Ascending aorta (tissue), 2 donors: ENCODE data around the gene STOX1. TPM values are rescaled to one million over a fixed set of nuclear protein-coding genes. Genes with fewer than 3 reads are reported as not detected.

Source experiments
- DNase-seq, 2 donors: peaks; one replicate each; pipeline ENCODE4 v3.0.0-alpha.2; 2019; ENCODE audit warnings: low spot score in 2 of 2
- H3K27ac ChIP-seq, 2 donors: fragments of 200-600 bp; sonication (generic); one replicate each; pipeline ENCODE4 v1.5.1; 2016 to 2017; ENCODE audit warnings: mild to moderate bottlenecking in 1 of 2
- H3K27me3 ChIP-seq: fragments of 200-600 bp; sonication (generic); one replicate; pipeline ENCODE4 v1.5.1; 2017
- H3K36me3 ChIP-seq, 2 donors: fragments of 200-600 bp; sonication (generic); one replicate each; pipeline ENCODE4 v1.5.1; 2016
- H3K4me1 ChIP-seq, 2 donors: fragments of 200-600 bp; sonication (generic); one replicate each; pipeline ENCODE4 v1.5.1; 2016 to 2017; ENCODE audit warnings: mild to moderate bottlenecking in 1 of 2
- H3K4me3 ChIP-seq, 2 donors: fragments of 200-600 bp; sonication (generic); one replicate each; pipeline ENCODE4 v1.5.1; 2016 to 2017; ENCODE audit warnings: mild to moderate bottlenecking in 1 of 2
- H3K9me3 ChIP-seq, 2 donors: fragments of 200-600 bp; sonication (generic); one replicate each; pipeline ENCODE4 v1.5.1; 2016
- intact Hi-C: fragments of 100-400 bp; cut with DNase I; formaldehyde crosslinking; loops from one replicate; pipeline ENCODE4 v1.15.1; 2023
- total RNA-seq: library from RNA; depleted of rRNA; stranded (reverse); fragments of >200 nt; gene quantifications from one replicate; pipeline ENCODE4 v1.1.0, GENCODE V29; 2016
- TF ChIP-seq, protein P1 (sequence below), 3 experiments: fragments of 200-600 bp in 2 of 3; fragments of 450-650 bp in 1 of 3; sonication (generic) in 2 of 3; IDR thresholded peaks; one replicate each; pipeline ENCODE4 v1.5.1; 2016 to 2019; ENCODE audit warnings: antibody characterized with exemption in 3 of 3, mild to moderate bottlenecking in 1 of 3, moderate library complexity in 1 of 3

The STOX1 gene
- total RNA-seq, 1 donor from 2014 or later: 0.11 TPM

GRCh38 chr10:68879628-68880027, 52.3 kb downstream of the STOX1 start:
- TF ChIP-seq, protein P1, sequence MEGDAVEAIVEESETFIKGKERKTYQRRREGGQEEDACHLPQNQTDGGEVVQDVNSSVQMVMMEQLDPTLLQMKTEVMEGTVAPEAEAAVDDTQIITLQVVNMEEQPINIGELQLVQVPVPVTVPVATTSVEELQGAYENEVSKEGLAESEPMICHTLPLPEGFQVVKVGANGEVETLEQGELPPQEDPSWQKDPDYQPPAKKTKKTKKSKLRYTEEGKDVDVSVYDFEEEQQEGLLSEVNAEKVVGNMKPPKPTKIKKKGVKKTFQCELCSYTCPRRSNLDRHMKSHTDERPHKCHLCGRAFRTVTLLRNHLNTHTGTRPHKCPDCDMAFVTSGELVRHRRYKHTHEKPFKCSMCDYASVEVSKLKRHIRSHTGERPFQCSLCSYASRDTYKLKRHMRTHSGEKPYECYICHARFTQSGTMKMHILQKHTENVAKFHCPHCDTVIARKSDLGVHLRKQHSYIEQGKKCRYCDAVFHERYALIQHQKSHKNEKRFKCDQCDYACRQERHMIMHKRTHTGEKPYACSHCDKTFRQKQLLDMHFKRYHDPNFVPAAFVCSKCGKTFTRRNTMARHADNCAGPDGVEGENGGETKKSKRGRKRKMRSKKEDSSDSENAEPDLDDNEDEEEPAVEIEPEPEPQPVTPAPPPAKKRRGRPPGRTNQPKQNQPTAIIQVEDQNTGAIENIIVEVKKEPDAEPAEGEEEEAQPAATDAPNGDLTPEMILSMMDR (IDR thresholded peaks at IDR 0.05): no peak
- intact Hi-C loops: no loop called here
- Histone ChIP-seq H3K27me3 (no peaks in the 10 kb centered on the region), H3K9me3 (no peaks in the 10 kb centered on the region), H3K4me1 (no peaks in the 10 kb centered on the region), H3K36me3 (no peaks in the 10 kb centered on the region), H3K27ac (no peak overlapping the region), H3K4me3 (no peak overlapping the region)
- DNase-seq: no peak

DNA sequence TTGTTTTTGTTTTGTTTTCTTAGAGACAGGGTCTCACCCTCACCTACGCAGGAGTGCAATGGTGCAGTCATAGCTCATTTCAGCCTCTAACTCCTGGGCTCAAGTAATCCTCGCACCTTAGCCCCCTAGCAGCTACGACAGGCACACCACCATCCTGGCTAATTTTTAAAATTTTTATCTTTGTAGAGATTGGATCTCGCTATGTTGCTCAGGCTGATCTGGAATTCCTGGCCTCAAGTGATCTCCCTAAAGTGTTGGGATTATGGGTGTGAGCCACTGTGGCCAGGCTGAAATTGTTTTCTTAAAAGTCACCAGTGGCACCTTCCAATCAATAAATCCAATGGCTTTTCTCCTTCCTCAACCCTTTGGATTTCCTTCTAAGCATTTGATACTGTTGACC, 52.9 kb downstream of the STOX1 start:
- intact Hi-C loops: no loop called here
- H3K9me3 ChIP-seq: no peaks in the 10 kb centered on the region
- TF ChIP-seq, protein P1 (IDR thresholded peaks at IDR 0.05): no peak
- no peak for DNase-seq
- H3K4me1 ChIP-seq: no peaks in the 10 kb centered on the region
- no peaks in the 10 kb centered on the region for H3K36me3 ChIP-seq
- no peak overlapping the region for H3K4me3 ChIP-seq
- H3K27ac ChIP-seq: no peak overlapping the region
- no peaks in the 10 kb centered on the region for H3K27me3 ChIP-seq

GRCh38 chr10:68895041-68895440, 67.7 kb downstream of the STOX1 start:
- H3K9me3 ChIP-seq: no peaks in the 10 kb centered on the region
- TF ChIP-seq, protein P1 (IDR thresholded peaks at IDR 0.05): no peak
- intact Hi-C loops: loop anchor here (5.0 kb wide), 2 partner anchors 103 to 828 kb away; no protein-coding TSS in a partner anchor

GRCh38 chr10:68897336-68897741, 70.0 kb downstream of the STOX1 start:
- Histone ChIP-seq H3K9me3 (no peaks in the 10 kb centered on the region), H3K36me3 (no peaks in the 10 kb centered on the region), H3K27ac (no peak overlapping the region), H3K4me3 (no peak overlapping the region), H3K4me1 (peaks cover 0 to 2% of the 10 kb centered on the region in 2 donors), H3K27me3 (no peaks in the 10 kb centered on the region)
- intact Hi-C loops: loop anchor here (5.0 kb wide), 2 partner anchors 105 to 830 kb away; no protein-coding TSS in a partner anchor
- TF ChIP-seq, protein P1 (IDR thresholded peaks at IDR 0.05): peak; percentile 31 to 51 (median 37)
- no peak for DNase-seq

More at GRCh38 chr10:68895041-68895440, 67.7 kb downstream of the STOX1 start:
- no peak for DNase-seq
- Histone ChIP-seq H3K36me3 (no peaks in the 10 kb centered on the region), H3K4me1 (peaks cover 0 to 2% of the 10 kb centered on the region in 2 donors), H3K27me3 (no peaks in the 10 kb centered on the region), H3K27ac (no peak overlapping the region), H3K4me3 (no peak overlapping the region)

DNA sequence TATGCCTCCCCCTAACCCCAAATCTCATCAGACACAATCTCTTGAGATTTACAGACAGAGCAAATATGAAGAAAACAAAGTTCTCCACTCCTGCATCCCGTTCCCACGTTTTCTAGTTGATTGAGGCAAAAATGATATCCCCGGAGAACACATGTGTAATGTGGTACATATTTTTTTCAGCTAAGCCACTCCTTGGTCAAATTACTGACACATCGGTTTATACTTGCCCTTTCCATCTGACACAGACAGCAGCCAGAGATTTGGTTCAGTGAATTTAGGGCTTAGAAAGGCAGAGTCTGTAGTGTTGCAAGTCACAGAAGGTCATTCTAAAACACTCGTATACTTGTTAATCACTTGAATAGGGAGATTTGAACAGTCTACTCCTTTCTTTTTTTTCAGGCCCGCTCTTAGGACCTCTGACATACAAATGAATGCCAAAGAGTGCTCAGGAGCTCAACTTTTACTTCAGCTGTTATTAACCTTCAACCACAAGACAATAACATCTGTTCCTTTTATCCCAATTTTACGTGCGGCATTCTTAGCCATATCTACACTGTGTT, 71.9 kb downstream of the STOX1 start:
- H3K27ac ChIP-seq: peak overlapping the region in 1 of 2 donors; percentile 100
- intact Hi-C loops: loop anchor here (5.0 kb wide), 2 partner anchors 107 to 832 kb away; no protein-coding TSS in a partner anchor

More for the DNA sequence above, 71.9 kb downstream of the STOX1 start:
- H3K36me3 ChIP-seq: no peaks in the 10 kb centered on the region
- TF ChIP-seq, protein P1 (IDR thresholded peaks at IDR 0.05): no peak
- no peaks in the 10 kb centered on the region for H3K27me3 ChIP-seq
- no peak for DNase-seq
- H3K9me3 ChIP-seq: no peaks in the 10 kb centered on the region
- no peak overlapping the region for H3K4me3 ChIP-seq
- H3K4me1 ChIP-seq: peaks cover 2 to 16% of the 10 kb centered on the region in 2 donors
